Activated naive CD8-positive, alpha-beta T cell treated with anti-CD3 and anti-CD28 coated beads for 36 hours (primary cell): ENCODE results near the gene ARL4C. TPM values are rescaled to one million over a fixed set of nuclear protein-coding genes. Genes with fewer than 3 reads are reported as not detected.
A peak's percentile ranks its signal among the peaks of the same experiment; 100 is the strongest.
"Not testable (repeated sequence)": the region's sequence is repeated elsewhere in the genome, so short reads cannot be mapped to it uniquely, and the experiment has no call there.

Experiments used
- DNase-seq: peaks from one replicate; pipeline ENCODE4 v3.0.0; 2021
- H3K27ac Mint-ChIP-seq: one replicate; pipeline ENCODE4 v1.8.0; 2022; ENCODE audit warnings: mild to moderate bottlenecking, moderate library complexity, mixed read lengths
- H3K27me3 Mint-ChIP-seq: one replicate; pipeline ENCODE4 v1.8.0; 2022; ENCODE audit warnings: mild to moderate bottlenecking, mixed read lengths
- H3K36me3 Mint-ChIP-seq: one replicate; pipeline ENCODE4 v1.8.0; 2021; ENCODE audit warnings: mild to moderate bottlenecking, mixed read lengths
- H3K4me1 Mint-ChIP-seq: one replicate; pipeline ENCODE4 v1.8.0; 2021; ENCODE audit warnings: mixed read lengths
- H3K4me3 Mint-ChIP-seq: one replicate; pipeline ENCODE4 v1.8.0; 2022; ENCODE audit warnings: mild to moderate bottlenecking, moderate library complexity, mixed read lengths
- H3K9me3 Mint-ChIP-seq: one replicate; pipeline ENCODE4 v1.8.0; 2022; ENCODE audit warnings: mixed read lengths
- total RNA-seq, 2 experiments: library from RNA; stranded (reverse); gene quantifications; one replicate each; pipeline ENCODE4 v1.2.3, GENCODE V29; 2021

ARL4C gene
- total RNA-seq, 2 experiments from 2014 or later, result 65.1 to 65.5 TPM

DNA sequence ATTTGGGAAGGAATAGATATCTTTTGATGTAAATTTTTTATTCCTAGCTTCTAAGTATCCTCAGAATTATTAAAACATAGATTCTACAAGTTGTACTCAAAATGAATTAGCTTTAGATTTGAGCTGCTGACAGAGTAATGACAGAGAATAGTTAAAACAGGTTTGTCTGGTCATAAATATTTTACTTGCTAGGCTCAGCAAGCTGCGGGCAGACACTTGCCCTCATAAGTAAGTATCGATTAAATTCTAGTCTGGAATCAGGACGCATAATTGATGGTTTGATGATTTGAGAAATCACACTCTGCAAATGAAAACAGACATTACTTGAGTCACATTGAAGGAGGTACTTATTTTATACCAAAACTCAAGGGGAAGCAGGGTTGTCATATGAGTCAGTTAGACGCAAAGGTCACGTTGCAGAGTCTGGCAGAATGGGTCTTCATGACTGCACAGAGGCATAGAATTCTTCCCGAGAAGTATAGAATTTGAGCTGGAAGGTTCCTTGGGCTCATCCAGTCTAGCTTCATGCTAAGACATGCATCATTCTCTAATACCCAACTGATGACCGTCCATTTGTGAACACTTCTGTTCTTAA is 27.5 kb downstream of the ARL4C start:
- peaks cover 34% of the 10 kb centered on the region for H3K4me1 Mint-ChIP-seq
- no peak overlapping the region for H3K4me3 Mint-ChIP-seq
- no peaks in the 10 kb centered on the region for H3K27me3 Mint-ChIP-seq
- H3K36me3 Mint-ChIP-seq, result peaks cover 1% of the 10 kb centered on the region
- no peak for DNase-seq
- H3K9me3 Mint-ChIP-seq, result peaks cover 2% of the 10 kb centered on the region
- no peak overlapping the region for H3K27ac Mint-ChIP-seq

GRCh38 chr2:234468503-234468902 is 28.4 kb downstream of the ARL4C start:
- H3K27me3 Mint-ChIP-seq, result no peaks in the 10 kb centered on the region
- no peak overlapping the region for H3K4me3 Mint-ChIP-seq
- DNase-seq, result no peak
- H3K4me1 Mint-ChIP-seq, result peaks cover 42% of the 10 kb centered on the region
- H3K9me3 Mint-ChIP-seq, result peaks cover 2% of the 10 kb centered on the region
- no peak overlapping the region for H3K27ac Mint-ChIP-seq
- peaks cover 1% of the 10 kb centered on the region for H3K36me3 Mint-ChIP-seq

DNA sequence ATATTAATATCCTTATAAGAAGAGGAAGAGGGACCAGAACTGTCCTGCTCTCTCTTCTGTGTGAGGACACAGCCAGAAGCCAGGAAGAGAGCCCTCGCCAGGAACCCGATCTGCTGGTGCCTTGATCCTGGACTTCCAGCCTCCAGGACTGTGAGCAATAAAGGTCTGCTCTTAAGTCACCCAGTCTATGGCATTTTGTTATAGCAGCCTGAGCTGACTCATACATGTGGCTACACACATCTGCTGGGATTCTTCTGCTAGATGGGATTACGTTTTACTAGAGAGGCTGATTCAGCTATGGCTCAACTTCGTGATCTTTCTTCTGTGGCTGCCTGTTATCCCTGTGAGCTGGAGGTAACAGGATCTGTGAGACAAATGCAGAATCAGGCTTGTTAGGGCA is 29.6 kb downstream of the ARL4C start:
- Mint-ChIP-seq H3K4me3 (no peak overlapping the region), H3K27ac (no peak overlapping the region), H3K9me3 (peaks cover 2% of the 10 kb centered on the region), H3K4me1 (peaks cover 53% of the 10 kb centered on the region), H3K36me3 (peaks cover 1% of the 10 kb centered on the region), H3K27me3 (no peaks in the 10 kb centered on the region)
- no peak for DNase-seq

DNA sequence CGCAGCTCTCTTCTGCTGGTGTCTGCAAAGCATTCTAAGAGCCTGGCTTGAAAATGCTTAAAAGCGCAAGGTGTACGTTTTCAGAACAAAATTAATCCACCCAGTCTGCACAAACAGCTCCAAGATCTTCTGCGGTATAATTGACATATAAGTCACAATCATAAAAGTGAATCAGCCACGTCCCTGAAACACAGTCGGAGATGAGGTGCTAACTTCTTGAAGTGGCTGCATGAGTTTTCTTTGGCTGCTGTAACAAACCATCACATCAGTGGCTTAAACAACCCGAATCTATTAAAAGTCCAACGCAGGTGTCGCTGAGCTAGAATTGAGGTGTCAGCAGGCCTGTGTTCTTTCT is 32.6 kb downstream of the ARL4C start:
- peak overlapping the region; percentile 65 for H3K4me3 Mint-ChIP-seq
- H3K27ac Mint-ChIP-seq, result peak overlapping the region; percentile 90
- no peak for DNase-seq
- H3K9me3 Mint-ChIP-seq, result no peaks in the 10 kb centered on the region
- H3K36me3 Mint-ChIP-seq, result no peaks in the 10 kb centered on the region
- H3K27me3 Mint-ChIP-seq, result no peaks in the 10 kb centered on the region
- peaks cover 65% of the 10 kb centered on the region for H3K4me1 Mint-ChIP-seq

- Mint-ChIP-seq H3K4me1 (peaks cover 63% of the 10 kb centered on the region), H3K36me3 (peaks cover 2% of the 10 kb centered on the region), H3K27ac (peak overlapping the region; percentile 90), H3K4me3 (peak overlapping the region; percentile 65), H3K9me3 (no peaks in the 10 kb centered on the region), H3K27me3 (no peaks in the 10 kb centered on the region)
- peak; percentile 77 for DNase-seq
These were observed 33.1 kb downstream of the ARL4C start for GRCh38 chr2:234463626-234464290.

- H3K27ac Mint-ChIP-seq, result peak overlapping the region; percentile 90
- H3K27me3 Mint-ChIP-seq, result no peaks in the 10 kb centered on the region
- H3K9me3 Mint-ChIP-seq, result peaks cover 10% of the 10 kb centered on the region
- H3K36me3 Mint-ChIP-seq, result peaks cover 16% of the 10 kb centered on the region
- DNase-seq, result no peak
- H3K4me3 Mint-ChIP-seq, result no peak overlapping the region
- peaks cover 61% of the 10 kb centered on the region for H3K4me1 Mint-ChIP-seq
These were observed 34.5 kb downstream of the ARL4C start for GRCh38 chr2:234462218-234462992.

DNA sequence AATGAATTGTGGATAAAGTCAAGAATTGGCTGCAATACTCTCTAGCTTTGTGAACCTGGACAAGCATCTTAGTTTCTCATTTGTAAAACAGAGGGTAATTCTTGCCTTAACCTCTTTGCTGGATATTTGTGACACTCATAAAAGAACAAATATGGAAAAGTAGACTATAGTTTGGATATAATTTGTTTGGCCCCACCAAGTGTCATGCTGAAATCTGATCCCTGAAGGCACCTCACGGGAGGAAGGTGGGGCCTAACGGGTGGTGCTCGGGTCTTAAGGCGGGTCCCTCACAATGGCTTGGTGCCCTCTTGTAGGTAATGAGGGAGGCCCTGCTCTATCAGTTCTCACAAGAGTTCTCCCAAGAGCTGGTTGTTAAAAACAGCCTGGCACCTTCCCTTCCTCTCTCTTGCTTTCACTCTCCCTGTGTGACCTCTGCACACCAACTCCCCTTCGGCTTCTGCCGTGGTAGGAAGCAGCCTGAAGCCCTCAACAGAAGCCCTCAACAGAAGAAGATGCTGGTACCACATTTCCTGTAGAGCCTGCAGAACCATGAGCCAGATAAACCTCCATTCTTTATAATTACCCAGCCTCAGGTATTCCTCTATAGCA is 37.4 kb downstream of the ARL4C start:
- Mint-ChIP-seq H3K4me3 (peak overlapping the region; percentile 65), H3K27ac (peak overlapping the region; percentile 84), H3K9me3 (peaks cover 15% of the 10 kb centered on the region), H3K27me3 (no peaks in the 10 kb centered on the region), H3K36me3 (peaks cover 25% of the 10 kb centered on the region), H3K4me1 (peaks cover 69% of the 10 kb centered on the region)
- DNase-seq, result no peak

GRCh38 chr2:234458466-234458865 is 38.4 kb downstream of the ARL4C start:
- peaks cover 35% of the 10 kb centered on the region for H3K36me3 Mint-ChIP-seq
- H3K4me3 Mint-ChIP-seq, result no peak overlapping the region
- H3K9me3 Mint-ChIP-seq, result peaks cover 15% of the 10 kb centered on the region
- peaks cover 59% of the 10 kb centered on the region for H3K4me1 Mint-ChIP-seq
- no peaks in the 10 kb centered on the region for H3K27me3 Mint-ChIP-seq
- H3K27ac Mint-ChIP-seq, result peak overlapping the region; percentile 19
- no peak for DNase-seq

DNA sequence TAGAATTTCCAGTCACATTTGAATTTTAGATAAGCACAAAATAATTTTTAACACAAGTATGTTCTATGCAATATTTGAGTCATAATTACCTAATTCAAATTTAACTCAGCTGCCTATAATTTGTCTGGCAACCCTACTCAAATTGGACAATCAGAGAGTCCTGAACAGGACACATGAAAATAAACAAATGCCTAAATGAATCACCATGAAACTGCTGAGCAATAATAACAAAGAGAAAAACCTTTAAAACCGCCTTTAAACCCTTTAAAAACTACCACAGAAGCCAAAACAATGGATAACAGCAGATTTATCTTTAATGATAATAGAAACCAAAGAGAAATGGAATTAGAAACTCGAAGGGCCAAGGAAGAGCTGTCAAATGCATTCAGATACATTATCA is 39.5 kb downstream of the ARL4C start:
- no peak overlapping the region for H3K4me3 Mint-ChIP-seq
- no peaks in the 10 kb centered on the region for H3K27me3 Mint-ChIP-seq
- DNase-seq, result no peak
- peaks cover 59% of the 10 kb centered on the region for H3K4me1 Mint-ChIP-seq
- H3K36me3 Mint-ChIP-seq, result peaks cover 45% of the 10 kb centered on the region
- peak overlapping the region; percentile 4 for H3K27ac Mint-ChIP-seq
- H3K9me3 Mint-ChIP-seq, result peaks cover 15% of the 10 kb centered on the region

DNA sequence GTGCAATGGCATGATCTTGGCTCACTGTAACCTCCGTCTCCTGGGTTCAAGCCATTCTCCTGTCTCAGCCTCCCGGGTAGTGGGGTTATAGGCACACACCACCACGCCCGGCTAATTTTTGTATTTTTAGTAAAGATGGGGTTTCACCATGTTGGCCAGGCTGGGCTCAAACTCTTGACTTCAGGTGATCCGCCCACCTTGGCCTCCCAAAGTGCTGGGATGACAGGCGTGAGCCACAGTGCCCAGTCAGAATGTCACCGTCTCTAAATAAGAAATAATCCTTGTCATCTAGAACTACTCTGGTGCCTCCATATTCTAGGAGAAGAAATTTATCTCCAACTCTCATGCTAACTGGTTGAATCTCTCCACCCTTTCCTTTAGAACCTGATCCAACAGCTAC is 41.6 kb downstream of the ARL4C start:
- peaks cover 16% of the 10 kb centered on the region for H3K9me3 Mint-ChIP-seq
- H3K27ac Mint-ChIP-seq, result peak overlapping the region; percentile 94
- H3K27me3 Mint-ChIP-seq, result not testable (repeated sequence)
- H3K36me3 Mint-ChIP-seq, result peaks cover 66% of the 10 kb centered on the region
- peak; percentile 13 for DNase-seq
- peaks cover 65% of the 10 kb centered on the region for H3K4me1 Mint-ChIP-seq
- H3K4me3 Mint-ChIP-seq, result peak overlapping the region; percentile 88

GRCh38 chr2:234454433-234454832 is 42.4 kb downstream of the ARL4C start:
- H3K27ac Mint-ChIP-seq, result peak overlapping the region; percentile 94

DNA sequence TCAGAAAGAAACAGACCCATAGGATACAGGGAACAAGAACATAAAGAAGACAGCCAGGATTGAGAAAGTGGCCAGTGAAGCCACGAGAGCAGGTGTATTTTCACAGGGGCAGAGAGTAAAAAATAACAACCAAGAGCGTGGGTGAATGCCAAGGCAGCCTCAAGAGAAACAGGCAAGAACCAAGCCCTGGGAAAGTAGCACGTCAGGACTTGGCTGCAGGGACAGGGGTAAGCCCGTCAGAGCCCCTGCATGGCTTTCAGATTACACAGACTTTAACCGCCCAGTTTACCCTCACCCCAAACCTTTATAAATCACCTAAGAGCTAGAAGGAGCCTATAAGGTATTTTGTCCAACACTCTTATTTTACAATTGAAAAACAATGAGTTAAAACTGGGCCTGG is 43.7 kb downstream of the ARL4C start:
- Mint-ChIP-seq H3K36me3 (peaks cover 79% of the 10 kb centered on the region), H3K4me1 (peaks cover 70% of the 10 kb centered on the region), H3K9me3 (peaks cover 17% of the 10 kb centered on the region), H3K4me3 (peak overlapping the region; percentile 88), H3K27ac (peak overlapping the region; percentile 94), H3K27me3 (no peaks in the 10 kb centered on the region)
- peak; percentile 34 for DNase-seq

More at GRCh38 chr2:234454433-234454832, 42.4 kb downstream of the ARL4C start:
- Mint-ChIP-seq H3K9me3 (peaks cover 21% of the 10 kb centered on the region), H3K36me3 (peaks cover 74% of the 10 kb centered on the region), H3K4me1 (peaks cover 66% of the 10 kb centered on the region), H3K27me3 (no peaks in the 10 kb centered on the region), H3K4me3 (peak overlapping the region; percentile 88)
- DNase-seq, result peak; percentile 10

GRCh38 chr2:234451852-234452625 is 44.8 kb downstream of the ARL4C start:
- no peak for DNase-seq
- peaks cover 10% of the 10 kb centered on the region for H3K9me3 Mint-ChIP-seq
- peaks cover 81% of the 10 kb centered on the region for H3K36me3 Mint-ChIP-seq
- H3K4me3 Mint-ChIP-seq, result peak overlapping the region; percentile 88
- peak overlapping the region; percentile 94 for H3K27ac Mint-ChIP-seq
- H3K4me1 Mint-ChIP-seq, result peaks cover 79% of the 10 kb centered on the region
- H3K27me3 Mint-ChIP-seq, result no peaks in the 10 kb centered on the region

DNA sequence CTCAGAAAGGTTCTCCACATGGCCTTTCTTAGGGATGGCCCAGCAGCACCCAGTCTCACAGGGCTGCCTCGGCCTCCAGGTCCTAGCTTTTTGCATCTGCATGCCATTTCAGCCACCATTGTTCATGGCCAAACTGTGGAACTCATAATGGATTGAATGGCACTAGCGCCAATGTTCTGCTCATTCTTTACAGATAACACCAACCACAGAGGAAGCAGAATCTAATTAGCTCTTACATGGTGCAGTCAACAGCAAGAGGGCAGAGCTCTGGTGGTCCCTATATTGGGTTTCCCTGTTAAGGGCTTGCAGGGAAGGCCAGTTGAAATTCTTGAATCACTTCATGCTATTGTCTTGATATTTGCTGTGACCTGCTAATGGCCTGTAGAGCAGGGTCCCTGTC is 45.6 kb downstream of the ARL4C start:
- Mint-ChIP-seq H3K36me3 (peaks cover 86% of the 10 kb centered on the region), H3K9me3 (peaks cover 8% of the 10 kb centered on the region), H3K4me3 (peak overlapping the region; percentile 88), H3K27ac (peak overlapping the region; percentile 94), H3K4me1 (peaks cover 80% of the 10 kb centered on the region), H3K27me3 (no peaks in the 10 kb centered on the region)
- no peak for DNase-seq
